ENCODE data around the gene OTOA. TPM values are rescaled to one million over a fixed set of nuclear protein-coding genes. Genes with fewer than 3 reads are reported as not detected.
"Not testable (repeated sequence)": the region's sequence is repeated elsewhere in the genome, so short reads cannot be mapped to it uniquely, and the experiment has no call there.

Gene OTOA
- total and polyA plus RNA-seq, 9 donors = 0.04 to 0.47 (median 0.15) TPM; not detected in 4

DNA sequence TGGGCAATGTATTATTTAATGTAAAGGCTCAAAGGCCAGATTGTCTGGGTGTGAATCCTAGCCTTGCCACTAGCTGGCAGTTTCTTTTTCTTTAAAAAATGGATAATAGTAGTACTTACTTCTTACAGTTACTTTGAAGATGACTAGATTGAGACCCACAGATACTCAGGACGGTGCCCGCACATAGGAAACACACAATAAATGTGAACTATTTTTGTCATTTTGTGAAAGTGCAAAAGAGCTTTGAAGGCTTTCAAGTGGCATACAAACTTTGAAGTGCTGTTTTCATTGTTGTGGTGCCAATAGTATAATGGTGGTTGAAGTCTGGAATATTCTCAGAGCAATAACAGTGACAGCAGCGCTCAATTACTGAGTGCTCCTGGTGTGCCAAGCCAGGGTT, 63.6 kb downstream of the OTOA start:
- DNase-seq = no peak
- TF ChIP-seq, protein P1, sequence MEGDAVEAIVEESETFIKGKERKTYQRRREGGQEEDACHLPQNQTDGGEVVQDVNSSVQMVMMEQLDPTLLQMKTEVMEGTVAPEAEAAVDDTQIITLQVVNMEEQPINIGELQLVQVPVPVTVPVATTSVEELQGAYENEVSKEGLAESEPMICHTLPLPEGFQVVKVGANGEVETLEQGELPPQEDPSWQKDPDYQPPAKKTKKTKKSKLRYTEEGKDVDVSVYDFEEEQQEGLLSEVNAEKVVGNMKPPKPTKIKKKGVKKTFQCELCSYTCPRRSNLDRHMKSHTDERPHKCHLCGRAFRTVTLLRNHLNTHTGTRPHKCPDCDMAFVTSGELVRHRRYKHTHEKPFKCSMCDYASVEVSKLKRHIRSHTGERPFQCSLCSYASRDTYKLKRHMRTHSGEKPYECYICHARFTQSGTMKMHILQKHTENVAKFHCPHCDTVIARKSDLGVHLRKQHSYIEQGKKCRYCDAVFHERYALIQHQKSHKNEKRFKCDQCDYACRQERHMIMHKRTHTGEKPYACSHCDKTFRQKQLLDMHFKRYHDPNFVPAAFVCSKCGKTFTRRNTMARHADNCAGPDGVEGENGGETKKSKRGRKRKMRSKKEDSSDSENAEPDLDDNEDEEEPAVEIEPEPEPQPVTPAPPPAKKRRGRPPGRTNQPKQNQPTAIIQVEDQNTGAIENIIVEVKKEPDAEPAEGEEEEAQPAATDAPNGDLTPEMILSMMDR (IDR thresholded peaks at IDR 0.05) = no peak
- no peak for TF ChIP-seq POLR2A (IDR thresholded peaks at IDR 0.05)
- no peak for TF ChIP-seq EP300 (IDR thresholded peaks at IDR 0.05)
- WGBS, 3 donors = 87 to 92% (median 92%) methylated on average over 3 of the region's 3 CpGs

DNA sequence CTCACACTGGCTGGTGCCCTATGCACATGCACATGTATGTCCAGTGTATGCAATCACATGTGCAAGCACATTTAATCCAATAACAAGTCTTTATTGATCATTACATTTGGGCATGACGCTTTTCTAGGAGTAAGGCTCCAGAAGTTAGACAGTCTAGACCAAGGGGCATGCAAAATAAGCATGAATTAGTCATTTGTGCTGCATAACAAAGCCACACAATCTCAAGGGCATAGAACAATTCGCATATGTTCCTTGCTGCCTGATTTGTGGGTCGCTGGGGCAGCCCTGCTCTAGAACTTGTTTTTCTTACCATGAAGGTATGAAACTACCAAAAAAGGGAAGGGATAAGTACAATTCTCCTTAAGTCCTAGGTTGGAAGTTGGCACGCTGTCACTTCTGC, 67.5 kb downstream of the OTOA start:
- H3K9me3 ChIP-seq; H3K27ac ChIP-seq; H3K36me3 ChIP-seq; intact Hi-C loops (cut with DNase I); H3K4me3 ChIP-seq; DNase-seq; H3K27me3 ChIP-seq; H3K4me1 ChIP-seq (ENCODE audit: insufficient read depth): not testable (repeated sequence)
- WGBS, 3 donors = 71 to 85% (median 73%) methylated on average over 4 of the region's 4 CpGs

More for the DNA sequence above, 63.6 kb downstream of the OTOA start:
- H3K27ac ChIP-seq = no peak overlapping the region
- no peaks in the 10 kb centered on the region for H3K36me3 ChIP-seq
- no peaks in the 10 kb centered on the region for H3K9me3 ChIP-seq
- intact Hi-C loops (cut with DNase I) = no loop called here
- no peaks in the 10 kb centered on the region for H3K4me1 ChIP-seq (ENCODE audit: insufficient read depth)
- no peak overlapping the region for H3K4me3 ChIP-seq
- no peaks in the 10 kb centered on the region for H3K27me3 ChIP-seq

DNA sequence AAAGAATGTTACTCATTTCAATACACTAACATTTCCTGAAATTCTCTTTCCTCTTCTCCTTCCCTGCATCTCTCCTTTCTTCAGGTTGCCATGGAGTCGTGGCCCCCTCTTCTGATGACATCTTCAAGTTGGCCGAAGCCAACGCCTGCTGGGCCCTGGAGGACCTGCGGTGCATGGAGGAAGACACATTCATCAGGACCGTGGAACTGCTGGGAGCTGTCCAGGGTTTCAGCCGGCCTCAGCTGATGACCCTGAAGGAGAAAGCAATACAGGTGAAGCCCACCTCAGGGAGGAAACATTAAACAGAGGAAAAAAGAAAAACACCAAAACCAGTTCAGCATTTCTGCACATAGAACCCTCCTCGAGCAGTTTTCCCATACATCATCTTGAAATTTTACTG, 76.9 kb downstream of the OTOA start:
- not testable (repeated sequence) for H3K27ac ChIP-seq
- WGBS, 3 donors = no CpG with 5 or more reads among the region's 7 CpGs

DNA sequence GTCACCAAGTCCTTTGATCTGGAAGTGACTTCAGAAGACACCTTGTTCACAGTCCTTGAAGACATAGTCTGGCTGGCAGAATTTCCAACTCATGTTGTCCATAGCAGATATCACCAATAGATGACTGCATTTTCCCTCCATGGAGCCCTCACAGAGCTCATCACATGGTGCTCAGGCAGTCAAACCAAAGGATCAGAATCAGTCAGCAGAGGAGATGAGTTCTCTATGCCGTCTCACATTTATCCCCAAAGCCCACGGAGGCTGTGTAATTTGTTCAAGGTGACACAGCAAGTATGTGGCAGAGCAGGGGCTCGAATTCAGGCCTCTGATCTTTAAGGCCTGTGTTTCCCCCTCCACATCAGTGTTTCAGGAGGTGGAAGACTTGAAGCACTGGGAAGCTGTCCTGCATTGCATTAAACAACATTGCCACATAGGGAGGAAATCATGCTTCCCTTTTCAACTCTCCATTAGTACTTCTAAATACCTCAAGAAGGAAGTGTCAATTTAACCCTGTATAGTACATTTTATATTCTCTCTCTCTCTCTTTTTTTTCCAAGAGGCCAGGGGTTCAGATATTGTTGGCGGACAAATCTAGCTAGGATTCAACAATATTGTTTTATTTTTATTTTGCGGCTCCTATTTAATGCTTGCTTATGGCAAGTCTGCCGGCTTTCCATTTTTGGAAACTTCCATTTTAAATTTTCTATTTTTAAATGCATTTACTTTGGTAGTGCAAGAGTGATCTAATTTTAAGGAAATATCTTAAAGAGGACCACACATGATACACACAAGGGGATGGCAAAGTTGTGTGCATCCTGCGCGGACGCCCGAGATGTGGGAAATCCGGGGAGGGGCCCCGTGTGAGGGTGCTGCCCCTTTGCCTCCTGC, 92.7 kb downstream of the OTOA start:
- intact Hi-C loops (cut with DNase I); H3K4me1 ChIP-seq (ENCODE audit: insufficient read depth); H3K4me3 ChIP-seq; H3K36me3 ChIP-seq; H3K9me3 ChIP-seq; DNase-seq; H3K27ac ChIP-seq; H3K27me3 ChIP-seq: not testable (repeated sequence)
- 41 to 51% (median 43%) methylated on average over 5 to 6 of the region's 12 CpGs for WGBS, 3 donors

More for the DNA sequence above, 76.9 kb downstream of the OTOA start:
- intact Hi-C loops (cut with DNase I); H3K27me3 ChIP-seq; H3K4me1 ChIP-seq (ENCODE audit: insufficient read depth); DNase-seq; H3K4me3 ChIP-seq; H3K36me3 ChIP-seq; H3K9me3 ChIP-seq: not testable (repeated sequence)

DNA sequence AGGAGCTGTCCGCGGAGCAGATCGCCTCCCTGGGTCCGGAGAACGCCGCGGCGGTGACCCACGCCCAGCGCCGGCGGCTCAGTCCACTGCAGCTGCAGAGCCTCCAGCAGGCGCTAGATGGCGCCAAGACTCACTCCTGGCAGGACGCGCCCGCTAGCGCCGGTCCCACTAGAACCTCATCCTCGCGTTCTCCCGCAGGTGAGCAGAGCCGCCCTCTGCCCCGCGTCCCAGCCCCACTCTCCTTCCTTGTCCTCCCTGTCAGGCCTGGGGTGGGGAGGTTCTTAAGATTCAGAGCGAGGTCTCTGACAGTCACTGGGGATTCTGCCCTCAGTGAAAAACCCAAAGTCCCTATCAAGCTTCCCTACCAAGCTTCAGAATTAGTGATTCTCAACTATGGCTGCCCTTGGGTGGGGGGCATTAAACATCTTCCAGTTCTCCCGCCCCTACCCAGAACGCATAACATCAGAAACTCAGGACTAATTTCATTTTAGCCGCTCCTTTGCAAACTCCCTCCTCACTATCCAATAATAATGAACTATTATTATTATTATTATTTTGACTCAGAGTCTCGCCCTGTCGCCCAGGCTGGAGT, 93.4 kb downstream of the OTOA start:
- H3K36me3 ChIP-seq; DNase-seq; H3K4me3 ChIP-seq; H3K9me3 ChIP-seq; intact Hi-C loops (cut with DNase I); H3K27ac ChIP-seq; H3K4me1 ChIP-seq (ENCODE audit: insufficient read depth); H3K27me3 ChIP-seq: not testable (repeated sequence)
- 47 to 90% (median 63%) methylated on average over 2 to 5 of the region's 31 CpGs for WGBS, 3 donors

DNA sequence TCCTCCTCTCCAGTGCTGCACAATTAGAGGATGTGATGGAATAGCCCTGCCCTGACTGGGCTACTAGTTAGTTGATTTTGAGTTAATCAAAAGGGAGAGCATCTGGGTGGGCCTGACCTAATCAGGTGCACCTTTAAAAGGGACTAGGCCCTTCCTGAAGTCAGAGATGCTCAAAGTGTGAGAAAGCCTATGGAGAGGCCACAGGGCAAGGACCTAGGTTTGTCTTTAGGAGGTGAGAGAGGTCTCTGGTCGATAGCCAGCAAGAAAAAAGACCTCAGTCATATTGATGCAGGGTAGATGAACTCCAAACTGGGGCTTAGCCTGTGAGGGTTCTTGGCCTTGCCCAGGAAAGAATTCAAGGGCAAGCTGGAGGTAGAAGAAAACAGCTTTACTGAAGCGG, 104.5 kb downstream of the OTOA start:
- H3K9me3 ChIP-seq, H3K27ac ChIP-seq: not testable (repeated sequence)
- WGBS, 3 donors = 76 to 100% (median 100%) methylated on average over 1 of the region's 2 CpGs

DNA sequence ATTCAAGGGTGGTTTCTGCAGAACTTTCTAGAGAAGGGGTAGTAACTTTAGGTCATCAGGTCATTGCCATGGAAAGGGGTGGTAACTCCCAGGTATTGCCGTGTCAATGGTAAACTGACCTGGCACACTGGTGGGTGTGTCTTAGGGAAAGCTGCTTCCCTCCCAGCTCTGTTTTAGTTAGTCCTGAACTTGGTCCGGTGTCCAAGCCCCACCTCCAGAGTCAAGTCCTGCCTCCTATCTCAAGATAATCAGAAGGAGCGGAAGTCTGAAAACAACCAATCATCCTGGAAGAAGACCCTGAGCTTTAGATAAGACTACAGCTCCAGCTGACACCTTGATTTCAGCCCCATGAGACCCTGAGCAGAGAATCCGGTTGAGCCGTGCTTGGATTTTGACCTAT, 105.0 kb downstream of the OTOA start:
- intact Hi-C loops (cut with DNase I) = not testable (repeated sequence)

More for the DNA sequence above, 104.5 kb downstream of the OTOA start:
- H3K4me3 ChIP-seq; H3K4me1 ChIP-seq (ENCODE audit: insufficient read depth); intact Hi-C loops (cut with DNase I); H3K36me3 ChIP-seq; H3K27me3 ChIP-seq; DNase-seq: not testable (repeated sequence)

DNA sequence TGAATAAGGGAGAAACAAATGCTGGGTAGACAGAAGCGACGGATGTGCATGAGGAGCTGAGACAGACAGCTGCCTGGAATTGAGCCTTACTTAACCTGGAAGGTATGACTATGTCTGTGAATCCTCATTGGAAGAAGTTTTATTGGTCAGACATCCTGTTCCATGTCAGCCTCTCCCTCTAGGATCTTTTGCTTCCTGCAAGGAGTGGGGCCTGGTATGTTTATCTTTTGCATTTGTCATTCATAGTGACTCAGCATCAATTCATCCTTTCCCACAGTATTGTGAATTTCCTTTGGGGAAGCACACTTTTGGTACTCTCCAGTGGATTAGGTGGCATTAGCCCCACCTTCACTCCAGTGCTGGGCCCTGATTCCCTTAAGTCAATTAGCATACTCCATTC, 105.5 kb downstream of the OTOA start:
- H3K9me3 ChIP-seq; H3K36me3 ChIP-seq; intact Hi-C loops (cut with DNase I); H3K4me1 ChIP-seq (ENCODE audit: insufficient read depth); H3K27me3 ChIP-seq; H3K4me3 ChIP-seq; H3K27ac ChIP-seq; DNase-seq: not testable (repeated sequence)
- WGBS, 3 donors = 45 to 96% (median 72%) methylated on average over 2 of the region's 2 CpGs

More for the DNA sequence above, 105.0 kb downstream of the OTOA start:
- DNase-seq; H3K9me3 ChIP-seq; H3K4me3 ChIP-seq; H3K36me3 ChIP-seq; H3K4me1 ChIP-seq (ENCODE audit: insufficient read depth); H3K27ac ChIP-seq; H3K27me3 ChIP-seq: not testable (repeated sequence)
- no CpG with 5 or more reads among the region's 5 CpGs for WGBS, 3 donors

DNA sequence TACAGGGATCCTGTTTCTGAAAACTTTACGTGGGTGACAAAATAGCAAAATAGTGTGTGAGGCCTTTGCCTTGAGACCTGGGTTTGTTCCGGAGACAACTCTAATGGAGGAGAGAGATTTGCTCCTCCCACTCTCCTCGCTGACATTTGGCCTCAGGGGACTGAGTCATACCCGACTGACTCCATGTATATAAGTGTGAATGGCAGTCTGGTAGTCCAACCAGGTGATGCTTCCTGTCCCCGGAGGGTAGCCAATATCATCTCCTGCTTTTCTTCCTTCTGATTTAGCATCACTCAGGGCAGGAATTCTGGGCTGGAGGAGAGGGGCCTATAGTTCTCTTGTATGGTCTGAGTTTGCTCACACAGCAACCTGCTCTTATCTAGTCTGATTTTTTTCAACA, 106.8 kb downstream of the OTOA start:
- H3K27ac ChIP-seq; H3K4me1 ChIP-seq (ENCODE audit: insufficient read depth); DNase-seq; H3K36me3 ChIP-seq; H3K4me3 ChIP-seq; H3K9me3 ChIP-seq; intact Hi-C loops (cut with DNase I); H3K27me3 ChIP-seq: not testable (repeated sequence)
- 86 to 100% (median 100%) methylated on average over 1 of the region's 5 CpGs for WGBS, 3 donors

DNA sequence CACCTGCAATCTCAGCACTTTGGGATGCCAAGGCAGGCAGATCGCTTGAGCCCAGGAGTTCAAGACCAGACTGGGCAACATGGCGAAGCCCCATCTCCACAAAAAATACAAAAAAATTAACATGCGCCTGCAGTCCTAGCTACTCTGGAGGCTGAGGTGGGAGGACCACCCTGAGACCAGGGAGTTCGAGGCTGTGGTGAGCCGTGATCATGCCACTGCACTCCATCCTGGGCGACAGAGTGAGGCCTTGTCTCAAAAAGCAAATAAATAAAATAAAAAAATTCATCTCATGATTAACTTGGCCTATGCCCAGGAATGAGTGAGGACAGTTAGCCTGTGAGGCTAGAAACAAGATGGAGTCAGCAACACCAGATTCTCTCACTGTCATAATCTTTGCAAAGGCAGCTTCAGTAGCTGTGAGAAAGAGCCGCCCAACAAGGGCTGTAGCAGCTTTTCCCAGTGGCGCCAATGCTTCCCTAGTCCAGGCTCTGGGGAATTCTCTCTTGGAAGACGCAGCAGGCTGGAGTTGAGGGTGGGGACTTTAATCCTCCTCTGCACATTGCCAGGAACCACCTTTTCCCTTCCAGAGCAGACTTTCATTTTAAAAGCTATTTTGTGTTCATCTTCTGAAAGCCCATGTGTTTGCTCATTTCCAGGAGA, 108.9 kb downstream of the OTOA start:
- H3K9me3 ChIP-seq; H3K4me3 ChIP-seq; H3K27ac ChIP-seq; H3K36me3 ChIP-seq; DNase-seq; intact Hi-C loops (cut with DNase I); H3K4me1 ChIP-seq (ENCODE audit: insufficient read depth); H3K27me3 ChIP-seq: not testable (repeated sequence)
- WGBS, 3 donors = 70 to 76% (median 75%) methylated on average over 9 of the region's 9 CpGs

All from ovary (tissue), 9 donors.